ENCODE measurements around the gene SLC25A11. TPM values are rescaled to one million over a fixed set of nuclear protein-coding genes. Genes with fewer than 3 reads are reported as not detected.

The SLC25A11 gene
- total RNA-seq, 1 experiment from 2014 or later = 65.9 TPM

DNA sequence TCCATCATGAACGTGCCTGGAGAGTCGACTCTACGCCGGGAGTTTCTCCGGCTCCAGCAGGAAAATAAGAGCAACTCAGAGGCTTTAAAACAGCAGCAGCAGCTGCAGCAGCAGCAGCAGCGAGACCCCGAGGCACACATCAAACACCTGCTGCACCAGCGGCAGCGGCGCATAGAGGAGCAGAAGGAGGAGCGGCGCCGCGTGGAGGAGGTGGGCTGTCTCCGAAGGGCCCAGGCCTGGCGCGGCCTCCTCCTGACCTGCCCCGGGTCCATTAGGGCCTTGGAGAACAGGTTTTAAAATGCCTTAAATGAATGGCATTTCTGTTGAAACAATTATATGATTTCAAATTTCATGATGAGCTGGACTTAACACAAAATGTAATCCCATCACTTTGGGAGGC is 52.3 kb downstream of the SLC25A11 start:
- intact Hi-C loops (cut with micrococcal nuclease; ENCODE audit: unreplicated experiment) = no loop called here
- POLR2A ChIA-PET = no interaction called here

More for the DNA sequence above, 52.3 kb downstream of the SLC25A11 start:
- no peaks in the 10 kb centered on the region for H3K27me3 ChIP-seq (ENCODE audit: control insufficient read depth, insufficient read depth, low read length)
- DNase-seq (ENCODE audit: low read depth, low spot score) (no peak), ATAC-seq (no peak)
- no peaks in the 10 kb centered on the region for H3K4me1 ChIP-seq (ENCODE audit: control insufficient read depth, insufficient read depth, low read length)
- TF ChIP-seq POLR2AphosphoS5 (IDR thresholded peaks at IDR 0.05; ENCODE audit: low read depth, low read length) (no peak), TCF7L2 (IDR thresholded peaks at IDR 0.05; ENCODE audit: low read depth, low read length) (no peak)
- TF ChIP-seq, protein P1, sequence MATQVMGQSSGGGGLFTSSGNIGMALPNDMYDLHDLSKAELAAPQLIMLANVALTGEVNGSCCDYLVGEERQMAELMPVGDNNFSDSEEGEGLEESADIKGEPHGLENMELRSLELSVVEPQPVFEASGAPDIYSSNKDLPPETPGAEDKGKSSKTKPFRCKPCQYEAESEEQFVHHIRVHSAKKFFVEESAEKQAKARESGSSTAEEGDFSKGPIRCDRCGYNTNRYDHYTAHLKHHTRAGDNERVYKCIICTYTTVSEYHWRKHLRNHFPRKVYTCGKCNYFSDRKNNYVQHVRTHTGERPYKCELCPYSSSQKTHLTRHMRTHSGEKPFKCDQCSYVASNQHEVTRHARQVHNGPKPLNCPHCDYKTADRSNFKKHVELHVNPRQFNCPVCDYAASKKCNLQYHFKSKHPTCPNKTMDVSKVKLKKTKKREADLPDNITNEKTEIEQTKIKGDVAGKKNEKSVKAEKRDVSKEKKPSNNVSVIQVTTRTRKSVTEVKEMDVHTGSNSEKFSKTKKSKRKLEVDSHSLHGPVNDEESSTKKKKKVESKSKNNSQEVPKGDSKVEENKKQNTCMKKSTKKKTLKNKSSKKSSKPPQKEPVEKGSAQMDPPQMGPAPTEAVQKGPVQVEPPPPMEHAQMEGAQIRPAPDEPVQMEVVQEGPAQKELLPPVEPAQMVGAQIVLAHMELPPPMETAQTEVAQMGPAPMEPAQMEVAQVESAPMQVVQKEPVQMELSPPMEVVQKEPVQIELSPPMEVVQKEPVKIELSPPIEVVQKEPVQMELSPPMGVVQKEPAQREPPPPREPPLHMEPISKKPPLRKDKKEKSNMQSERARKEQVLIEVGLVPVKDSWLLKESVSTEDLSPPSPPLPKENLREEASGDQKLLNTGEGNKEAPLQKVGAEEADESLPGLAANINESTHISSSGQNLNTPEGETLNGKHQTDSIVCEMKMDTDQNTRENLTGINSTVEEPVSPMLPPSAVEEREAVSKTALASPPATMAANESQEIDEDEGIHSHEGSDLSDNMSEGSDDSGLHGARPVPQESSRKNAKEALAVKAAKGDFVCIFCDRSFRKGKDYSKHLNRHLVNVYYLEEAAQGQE (IDR thresholded peaks at IDR 0.05; ENCODE audit: insufficient read depth in 1 of 2, low read depth in 2 of 2, low read length in 1 of 2) = no peak
- in situ Hi-C loops (cut with HindIII; ENCODE audit: low pct_unique_long_range_greater_than_20kb, low sequenced_read_pairs) = no loop called here
- CTCF ChIA-PET = interaction anchor here (0.6 kb wide), 1 partner anchor 202 kb away, joined by 3 read pairs; no protein-coding TSS in a partner anchor
- BruUV-seq (replicated peaks) = no TSS peak
- no peaks in the 10 kb centered on the region for H3K9me3 ChIP-seq (ENCODE audit: control insufficient read depth, insufficient read depth, low read depth, low read length)
- peaks cover 6% of the 10 kb centered on the region; the same call in 1 of the 2 replicates for H3K36me3 ChIP-seq (ENCODE audit: control insufficient read depth, insufficient read depth, low read length)
- H3K27ac ChIP-seq (ENCODE audit: low read length) = no peak overlapping the region
- no peak overlapping the region for H3K4me3 ChIP-seq (ENCODE audit: low read depth in 2 of 2, low read length in 2 of 2)

Small RNAs within 50 kb of the gene (microRNA-seq; reads per million reads assigned to microRNA genes)
- gene MIR6864 (ENCODE audit: unreplicated experiment) = not detected
- not detected for gene MIR6865 (ENCODE audit: unreplicated experiment)

Other genes starting within 250 kb of the SLC25A11 start
- 84.1 TPM for gene PELP1, start 235.9 kb downstream of the SLC25A11 start, total RNA-seq (2021; ENCODE audit: unreplicated experiment)
- gene ARRB2, start 229.4 kb downstream of the SLC25A11 start, total RNA-seq (2021; ENCODE audit: unreplicated experiment) = 39.2 TPM
- 12.5 TPM for gene MED11, start 208.6 kb downstream of the SLC25A11 start, total RNA-seq (2021; ENCODE audit: unreplicated experiment)
- 0.28 TPM for gene ZMYND15, start 200.2 kb downstream of the SLC25A11 start, total RNA-seq (2021; ENCODE audit: unreplicated experiment)
- gene CXCL16, start 200.1 kb downstream of the SLC25A11 start, total RNA-seq (2021; ENCODE audit: unreplicated experiment) = 5.3 TPM
- gene TM4SF5, start 168.2 kb downstream of the SLC25A11 start, total RNA-seq (2021; ENCODE audit: unreplicated experiment) = not detected
- 0.49 TPM for gene VMO1, start 153.7 kb downstream of the SLC25A11 start, total RNA-seq (2021; ENCODE audit: unreplicated experiment)
- gene GLTPD2, start 151.1 kb downstream of the SLC25A11 start, total RNA-seq (2021; ENCODE audit: unreplicated experiment) = not detected
- gene PSMB6, start 143.9 kb downstream of the SLC25A11 start, total RNA-seq (2021; ENCODE audit: unreplicated experiment) = 156 TPM
- 40.2 TPM for gene PLD2, start 132.9 kb downstream of the SLC25A11 start, total RNA-seq (2021; ENCODE audit: unreplicated experiment)
- gene MINK1, start 106.7 kb downstream of the SLC25A11 start, total RNA-seq (2021; ENCODE audit: unreplicated experiment) = 78.2 TPM
- gene C17orf107, start 40.5 kb downstream of the SLC25A11 start, total RNA-seq (2021; ENCODE audit: unreplicated experiment) = 2.4 TPM
- 0.13 TPM for gene CHRNE, start 36.9 kb downstream of the SLC25A11 start, total RNA-seq (2021; ENCODE audit: unreplicated experiment)
- gene GP1BA, start 7.8 kb downstream of the SLC25A11 start, total RNA-seq (2021; ENCODE audit: unreplicated experiment) = 0.15 TPM
- gene RNF167, start 222 bp upstream of the SLC25A11 start, total RNA-seq (2021; ENCODE audit: unreplicated experiment) = 95.8 TPM
- 1,074 TPM for gene PFN1, start 8.5 kb upstream of the SLC25A11 start, total RNA-seq (2021; ENCODE audit: unreplicated experiment)
- gene ENO3, start 11.1 kb upstream of the SLC25A11 start, total RNA-seq (2021; ENCODE audit: unreplicated experiment) = 23.4 TPM
- gene SPAG7, start 27.8 kb upstream of the SLC25A11 start, total RNA-seq (2021; ENCODE audit: unreplicated experiment) = 43.4 TPM
- 22.7 TPM for gene CAMTA2, start 47.6 kb upstream of the SLC25A11 start, total RNA-seq (2021; ENCODE audit: unreplicated experiment)
- 1.7 TPM for gene INCA1, start 57.5 kb upstream of the SLC25A11 start, total RNA-seq (2021; ENCODE audit: unreplicated experiment)
- gene KIF1C, start 57.9 kb upstream of the SLC25A11 start, total RNA-seq (2021; ENCODE audit: unreplicated experiment) = 117 TPM
- 0.54 TPM for gene SLC52A1, start 95.4 kb upstream of the SLC25A11 start, total RNA-seq (2021; ENCODE audit: unreplicated experiment)
- not detected for gene ZFP3, start 138.4 kb upstream of the SLC25A11 start, total RNA-seq (2021; ENCODE audit: unreplicated experiment)
- gene ZNF232, start 171.8 kb upstream of the SLC25A11 start, total RNA-seq (2021; ENCODE audit: unreplicated experiment) = 8.7 TPM
- gene USP6, start 176.0 kb upstream of the SLC25A11 start, total RNA-seq (2021; ENCODE audit: unreplicated experiment) = 0.08 TPM